HUDEP-2 (cell line): ENCODE measurements around the gene VEPH1.

ENCODE experiments used
- DNase-seq, 76 experiments: peaks; one replicate each; lab custom pipeline; 2025; ENCODE audit not compliant: unreplicated experiment in 76 of 76; lab: John Stamatoyannopoulos, UW

VEPH1 gene

GRCh38 chr3:157438194-157438730, 65.0 kb downstream of the VEPH1 start:
- DNase-seq: no peak

- no peak for DNase-seq
These were observed 66.5 kb downstream of the VEPH1 start, which contains the start of gene PTX3 for GRCh38 chr3:157436583-157437291. Gene PTX3 (plus strand): TSS chr3:157436850. CDS start chr3:157436934, 84 bp downstream.

- DNase-seq: no peak
These were observed 73.5 kb downstream of the VEPH1 start for GRCh38 chr3:157429708-157430107.

GRCh38 chr3:157428853-157429252, 74.4 kb downstream of the VEPH1 start:
- peak in 1 of 76 experiments; percentile 6 for DNase-seq

GRCh38 chr3:157427901-157428300, 75.3 kb downstream of the VEPH1 start:
- no peak for DNase-seq

GRCh38 chr3:157423337-157423736, 79.9 kb downstream of the VEPH1 start:
- no peak for DNase-seq

GRCh38 chr3:157420606-157421130, 82.5 kb downstream of the VEPH1 start:
- no peak for DNase-seq

- DNase-seq: no peak
These were observed 85.1 kb downstream of the VEPH1 start for GRCh38 chr3:157418104-157418503.

- no peak for DNase-seq
These were observed 86.0 kb downstream of the VEPH1 start for GRCh38 chr3:157417247-157417646.

- DNase-seq: no peak
These were observed 86.7 kb downstream of the VEPH1 start for GRCh38 chr3:157416347-157417087.

GRCh38 chr3:157414861-157415260, 88.4 kb downstream of the VEPH1 start:
- no peak for DNase-seq

GRCh38 chr3:157412323-157412855, 90.8 kb downstream of the VEPH1 start:
- DNase-seq: no peak

- no peak for DNase-seq
These were observed 92.3 kb downstream of the VEPH1 start for GRCh38 chr3:157410945-157411344.

GRCh38 chr3:157409516-157409915, 93.7 kb downstream of the VEPH1 start:
- no peak for DNase-seq

- DNase-seq: no peak
These were observed 94.6 kb downstream of the VEPH1 start for GRCh38 chr3:157408499-157409149.

- no peak for DNase-seq
These were observed 95.4 kb downstream of the VEPH1 start for GRCh38 chr3:157407769-157408168.

- no peak for DNase-seq
These were observed 96.8 kb downstream of the VEPH1 start for GRCh38 chr3:157406394-157406793.

- no peak for DNase-seq
These were observed 97.8 kb downstream of the VEPH1 start for GRCh38 chr3:157405457-157405856.

- no peak for DNase-seq
These were observed 98.8 kb downstream of the VEPH1 start for GRCh38 chr3:157404381-157404780.

GRCh38 chr3:157398598-157398997, 104.6 kb downstream of the VEPH1 start:
- DNase-seq: no peak

- no peak for DNase-seq
These were observed 108.8 kb downstream of the VEPH1 start for GRCh38 chr3:157394411-157394810.
